KMS-11 (cell line): ENCODE measurements around the gene GANAB.
"Not testable (repeated sequence)": the region's sequence is repeated elsewhere in the genome, so short reads cannot be mapped to it uniquely, and the experiment has no call there.

Source experiments
- H2AFZ ChIP-seq: fragments of 200-600 bp; sonication (generic); 2 replicates; pipeline ENCODE4 v1.6.1; 2016; ENCODE audit warnings: antibody characterized with exemption, mixed run types, low read depth
- H3K27ac ChIP-seq: fragments of 200-600 bp; sonication (generic); 2 replicates; pipeline ENCODE4 v1.6.1; 2016; ENCODE audit warnings: mild to moderate bottlenecking, mixed run types
- H3K27me3 ChIP-seq: fragments of 200-600 bp; sonication (generic); 2 replicates; pipeline ENCODE4 v1.6.1; 2017; ENCODE audit warnings: mild to moderate bottlenecking, low read depth, mixed run types, moderate library complexity; ENCODE audit not compliant: insufficient read depth
- H3K36me3 ChIP-seq: fragments of 200-600 bp; sonication (generic); 2 replicates; pipeline ENCODE4 v1.6.1; 2017; ENCODE audit warnings: mild to moderate bottlenecking, mixed run types; ENCODE audit not compliant: insufficient read depth
- H3K4me1 ChIP-seq: fragments of 200-600 bp; sonication (generic); 2 replicates; pipeline ENCODE4 v1.6.1; 2016; ENCODE audit warnings: mild to moderate bottlenecking, low read depth, mixed run types; ENCODE audit not compliant: poor library complexity, severe bottlenecking
- H3K4me2 ChIP-seq: fragments of 200-600 bp; sonication (generic); 2 replicates; pipeline ENCODE4 v1.7.0; 2016; ENCODE audit warnings: mild to moderate bottlenecking, mixed run types
- H3K4me3 ChIP-seq: fragments of 200-600 bp; sonication (generic); IDR thresholded peaks from 2 replicates; pipeline ENCODE4 v1.6.1; 2017; ENCODE audit warnings: low read depth, low read length, mixed read lengths; ENCODE audit not compliant: insufficient read depth
- H3K79me2 ChIP-seq: fragments of 200-600 bp; sonication (generic); 2 replicates; pipeline ENCODE4 v1.6.1; 2016; ENCODE audit warnings: low read depth, mixed run types; ENCODE audit not compliant: insufficient read depth
- H3K9ac ChIP-seq: fragments of 200-600 bp; sonication (generic); 2 replicates; pipeline ENCODE4 v1.6.1; 2016; ENCODE audit warnings: mild to moderate bottlenecking, mixed run types
- H4K20me1 ChIP-seq: fragments of 200-600 bp; sonication (generic); 2 replicates; pipeline ENCODE4 v1.6.1; 2016; ENCODE audit warnings: mild to moderate bottlenecking, mixed run types; ENCODE audit not compliant: insufficient read depth
- TF ChIP-seq, protein P1 (sequence below): fragments of 200-600 bp; sonication (generic); conservative IDR thresholded peaks from 2 replicates; pipeline ENCODE4 v1.6.1; 2017; ENCODE audit warnings: low read depth, mild to moderate bottlenecking, antibody characterized with exemption, low read length, moderate library complexity, mixed read lengths

Gene GANAB

DNA sequence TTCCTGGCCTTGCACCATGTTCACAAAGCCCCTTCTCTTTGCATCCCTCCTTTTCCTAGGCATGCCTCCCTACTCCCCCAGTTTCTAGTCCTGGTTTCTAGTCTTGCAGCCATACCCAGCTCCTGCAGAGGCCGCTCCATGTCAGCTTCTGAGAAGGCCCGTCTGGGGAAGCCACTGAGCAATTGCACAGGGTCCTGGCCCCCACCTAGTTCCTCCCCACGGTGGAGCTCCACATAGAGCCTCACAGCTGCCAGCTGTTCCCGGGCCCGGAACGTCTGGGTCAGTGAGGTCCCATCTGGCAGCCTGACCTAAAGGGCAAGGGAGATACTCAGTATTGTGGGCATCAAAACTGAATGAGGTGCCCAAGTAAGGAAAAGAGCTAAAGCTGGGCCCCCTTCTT is 30.3 kb upstream of the GANAB start:
- Histone ChIP-seq H3K4me1 (peaks cover 26% of the 10 kb centered on the region), H4K20me1 (no peaks in the 10 kb centered on the region), H2AFZ (no peak overlapping the region), H3K9ac (no peak overlapping the region), H3K4me2 (no peak overlapping the region), H3K27me3 (no peaks in the 10 kb centered on the region), H3K36me3 (no peaks in the 10 kb centered on the region), H3K27ac (no peak overlapping the region), H3K4me3 (no peak overlapping the region), H3K79me2 (peaks cover 21% of the 10 kb centered on the region)
- TF ChIP-seq, protein P1, sequence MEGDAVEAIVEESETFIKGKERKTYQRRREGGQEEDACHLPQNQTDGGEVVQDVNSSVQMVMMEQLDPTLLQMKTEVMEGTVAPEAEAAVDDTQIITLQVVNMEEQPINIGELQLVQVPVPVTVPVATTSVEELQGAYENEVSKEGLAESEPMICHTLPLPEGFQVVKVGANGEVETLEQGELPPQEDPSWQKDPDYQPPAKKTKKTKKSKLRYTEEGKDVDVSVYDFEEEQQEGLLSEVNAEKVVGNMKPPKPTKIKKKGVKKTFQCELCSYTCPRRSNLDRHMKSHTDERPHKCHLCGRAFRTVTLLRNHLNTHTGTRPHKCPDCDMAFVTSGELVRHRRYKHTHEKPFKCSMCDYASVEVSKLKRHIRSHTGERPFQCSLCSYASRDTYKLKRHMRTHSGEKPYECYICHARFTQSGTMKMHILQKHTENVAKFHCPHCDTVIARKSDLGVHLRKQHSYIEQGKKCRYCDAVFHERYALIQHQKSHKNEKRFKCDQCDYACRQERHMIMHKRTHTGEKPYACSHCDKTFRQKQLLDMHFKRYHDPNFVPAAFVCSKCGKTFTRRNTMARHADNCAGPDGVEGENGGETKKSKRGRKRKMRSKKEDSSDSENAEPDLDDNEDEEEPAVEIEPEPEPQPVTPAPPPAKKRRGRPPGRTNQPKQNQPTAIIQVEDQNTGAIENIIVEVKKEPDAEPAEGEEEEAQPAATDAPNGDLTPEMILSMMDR: no peak

DNA sequence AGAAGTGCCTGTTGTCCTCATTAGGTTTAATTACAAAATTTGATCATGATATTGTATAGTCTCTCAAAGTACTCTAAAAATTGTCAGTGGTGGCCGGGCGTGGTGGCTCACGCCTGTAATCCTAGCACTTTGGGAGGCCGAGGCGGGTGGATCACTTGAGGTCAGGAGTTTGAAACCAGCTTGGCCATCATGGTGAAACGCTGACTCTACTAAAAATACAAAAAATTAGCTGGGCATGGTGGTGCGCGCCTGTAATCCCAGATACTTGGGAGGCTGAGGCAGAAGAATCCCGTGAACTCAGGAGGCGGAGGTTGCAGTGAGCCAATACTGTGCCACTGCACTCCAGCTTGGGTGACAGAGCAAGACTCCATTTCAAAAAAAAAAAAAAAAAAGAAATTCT is 29.0 kb upstream of the GANAB start:
- H2AFZ ChIP-seq, H3K4me3 ChIP-seq, H3K27me3 ChIP-seq, H3K9ac ChIP-seq, H3K36me3 ChIP-seq, H3K27ac ChIP-seq, H4K20me1 ChIP-seq, H3K4me2 ChIP-seq: not testable (repeated sequence)
- peaks cover 25% of the 10 kb centered on the region for H3K79me2 ChIP-seq
- H3K4me1 ChIP-seq: peaks cover 25% of the 10 kb centered on the region

- Histone ChIP-seq H3K4me1 (peaks cover 23% of the 10 kb centered on the region), H3K36me3 (no peaks in the 10 kb centered on the region), H4K20me1 (no peaks in the 10 kb centered on the region), H3K4me2 (no peak overlapping the region; the same call in 1 of the 2 replicates), H2AFZ (no peak overlapping the region), H3K9ac (no peak overlapping the region), H3K4me3 (no peak overlapping the region), H3K79me2 (peaks cover 18% of the 10 kb centered on the region), H3K27ac (no peak overlapping the region), H3K27me3 (no peaks in the 10 kb centered on the region)
- TF ChIP-seq, protein P1: no peak
Measured at GRCh38 chr11:62673196-62673525, 26.7 kb upstream of the GANAB start.

DNA sequence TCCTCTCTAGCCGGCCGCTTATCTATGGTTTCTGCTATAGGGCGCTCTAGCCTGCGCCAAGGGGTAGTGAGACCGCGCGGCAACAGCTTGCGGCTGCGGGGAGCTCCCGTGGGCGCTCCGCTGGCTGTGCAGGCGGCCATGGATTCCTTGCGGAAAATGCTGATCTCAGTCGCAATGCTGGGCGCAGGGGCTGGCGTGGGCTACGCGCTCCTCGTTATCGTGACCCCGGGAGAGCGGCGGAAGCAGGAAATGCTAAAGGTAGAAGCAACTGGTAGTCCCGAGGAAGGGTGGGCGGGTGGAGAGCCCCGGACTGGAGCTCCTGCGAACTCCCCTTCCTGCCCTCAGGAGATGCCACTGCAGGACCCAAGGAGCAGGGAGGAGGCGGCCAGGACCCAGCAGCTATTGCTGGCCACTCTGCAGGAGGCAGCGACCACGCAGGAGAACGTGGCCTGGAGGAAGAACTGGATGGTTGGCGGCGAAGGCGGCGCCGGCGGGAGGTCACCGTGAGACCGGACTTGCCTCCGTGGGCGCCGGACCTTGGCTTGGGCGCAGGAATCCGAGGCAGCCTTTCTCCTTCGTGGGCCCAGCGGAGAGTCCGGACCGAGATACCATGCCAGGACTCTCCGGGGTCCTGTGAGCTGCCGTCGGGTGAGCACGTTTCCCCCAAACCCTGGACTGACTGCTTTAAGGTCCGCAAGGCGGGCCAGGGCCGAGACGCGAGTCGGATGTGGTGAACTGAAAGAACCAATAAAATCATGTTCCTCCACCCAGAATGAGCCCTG is 25.4 kb upstream of the GANAB start, which contains the start of the genes LBHD1 and UQCC3:
Gene LBHD1 (minus strand): TSS at position 660 of the 782 bp plus-strand sequence. CDS start 2,236 bp downstream, outside the sequence.
Gene UQCC3 (plus strand): TSS at position 66 of the 782 bp plus-strand sequence. CDS start 73 bp downstream, at position 139.
- H3K79me2 ChIP-seq: peaks cover 10% of the 10 kb centered on the region; the same call in 1 of the 2 replicates
- H3K4me3 ChIP-seq: no peak within 1 kb of the TSS
- peak within 1 kb of the TSS; percentile 61 for H3K27ac ChIP-seq
- H3K4me2 ChIP-seq: peak within 1 kb of the TSS; percentile 80
- H3K4me1 ChIP-seq: peaks cover 10% of the 10 kb centered on the region
- no peaks in the 10 kb centered on the region for H3K27me3 ChIP-seq
- TF ChIP-seq, protein P1: no peak
- no peaks in the 10 kb centered on the region for H3K36me3 ChIP-seq
- peak within 1 kb of the TSS; percentile 56 for H2AFZ ChIP-seq
- H3K9ac ChIP-seq: peak within 1 kb of the TSS; percentile 62
- no peaks in the 10 kb centered on the region for H4K20me1 ChIP-seq

GRCh38 chr11:62671236-62671607 is 24.8 kb upstream of the GANAB start:
- Histone ChIP-seq H3K4me1 (peaks cover 9% of the 10 kb centered on the region), H4K20me1 (no peaks in the 10 kb centered on the region), H3K4me3 (no peak overlapping the region), H3K79me2 (peaks cover 10% of the 10 kb centered on the region; the same call in 1 of the 2 replicates), H3K27ac (peak overlapping the region; percentile 61), H2AFZ (peak overlapping the region; percentile 56), H3K27me3 (no peaks in the 10 kb centered on the region), H3K36me3 (no peaks in the 10 kb centered on the region), H3K9ac (peak overlapping the region; percentile 62), H3K4me2 (peak overlapping the region; percentile 80)
- TF ChIP-seq, protein P1: no peak
